NB4 (cell line): ENCODE data around the gene PRPF8.

ENCODE experiments used
- DNase-seq: peaks from one replicate; pipeline ENCODE4 v3.0.0; 2010; ENCODE audit warnings: low read depth
- H3K4me3 ChIP-seq: one replicate; pipeline ENCODE4 v1.5.1; 2011; ENCODE audit warnings: mild to moderate bottlenecking, low read depth, low read length, moderate library complexity
- CTCF ChIP-seq: IDR thresholded peaks from one replicate; pipeline ENCODE4 v1.5.1; 2012; ENCODE audit warnings: low read depth, low read length
- MYC ChIP-seq: IDR thresholded peaks from 2 replicates; pipeline ENCODE4 v1.6.1; 2011; ENCODE audit warnings: low read depth, low read length
- POLR2A ChIP-seq: IDR thresholded peaks from 2 replicates; pipeline ENCODE4 v1.6.1; 2011; ENCODE audit warnings: mild to moderate bottlenecking; ENCODE audit not compliant: insufficient read length; ENCODE audit errors: extremely low read depth
- TF ChIP-seq, protein P1 (sequence below): IDR thresholded peaks from 2 replicates; pipeline ENCODE4 v1.6.1; 2011; ENCODE audit warnings: low read depth, low read length

Gene PRPF8

GRCh38 chr17:1644493-1645206 is 40.0 kb downstream of the PRPF8 start:
- DNase-seq, result peak; percentile 44
- no peak for TF ChIP-seq POLR2A
- no peak overlapping the region for H3K4me3 ChIP-seq

- DNase-seq, result no peak
- H3K4me3 ChIP-seq, result no peak overlapping the region
- no peak for TF ChIP-seq MYC
- TF ChIP-seq CTCF, result no peak
- TF ChIP-seq POLR2A, result no peak
- TF ChIP-seq, protein P1, sequence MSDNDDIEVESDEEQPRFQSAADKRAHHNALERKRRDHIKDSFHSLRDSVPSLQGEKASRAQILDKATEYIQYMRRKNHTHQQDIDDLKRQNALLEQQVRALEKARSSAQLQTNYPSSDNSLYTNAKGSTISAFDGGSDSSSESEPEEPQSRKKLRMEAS, result no peak
Measured at GRCh38 chr17:1643999-1644492, 40.6 kb downstream of the PRPF8 start.

GRCh38 chr17:1643293-1643998 is 41.2 kb downstream of the PRPF8 start:
- DNase-seq, result peak; percentile 57
- TF ChIP-seq MYC (no peak), POLR2A (no peak), CTCF (no peak)
- TF ChIP-seq, protein P1, result no peak
- no peak overlapping the region for H3K4me3 ChIP-seq

DNA sequence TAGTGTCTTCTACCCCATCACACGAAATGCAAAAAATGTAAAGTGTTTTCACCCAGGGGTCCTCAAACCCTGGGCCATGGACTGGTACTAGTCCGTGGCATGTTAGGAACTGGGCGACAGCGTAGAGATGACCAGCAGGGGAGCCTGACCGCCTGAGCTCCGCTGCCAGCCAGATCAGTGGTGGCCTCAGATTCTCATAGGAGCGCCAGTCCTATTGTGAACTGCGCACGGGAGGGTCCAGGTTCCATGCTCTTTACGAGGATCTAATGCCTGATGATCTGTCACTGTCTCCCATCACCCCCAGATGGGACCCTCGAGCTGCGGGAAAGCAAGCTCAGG is 43.6 kb downstream of the PRPF8 start:
- TF ChIP-seq POLR2A (no peak), CTCF (no peak), MYC (no peak)
- TF ChIP-seq, protein P1, result no peak
- no peak for DNase-seq
- H3K4me3 ChIP-seq, result no peak overlapping the region

DNA sequence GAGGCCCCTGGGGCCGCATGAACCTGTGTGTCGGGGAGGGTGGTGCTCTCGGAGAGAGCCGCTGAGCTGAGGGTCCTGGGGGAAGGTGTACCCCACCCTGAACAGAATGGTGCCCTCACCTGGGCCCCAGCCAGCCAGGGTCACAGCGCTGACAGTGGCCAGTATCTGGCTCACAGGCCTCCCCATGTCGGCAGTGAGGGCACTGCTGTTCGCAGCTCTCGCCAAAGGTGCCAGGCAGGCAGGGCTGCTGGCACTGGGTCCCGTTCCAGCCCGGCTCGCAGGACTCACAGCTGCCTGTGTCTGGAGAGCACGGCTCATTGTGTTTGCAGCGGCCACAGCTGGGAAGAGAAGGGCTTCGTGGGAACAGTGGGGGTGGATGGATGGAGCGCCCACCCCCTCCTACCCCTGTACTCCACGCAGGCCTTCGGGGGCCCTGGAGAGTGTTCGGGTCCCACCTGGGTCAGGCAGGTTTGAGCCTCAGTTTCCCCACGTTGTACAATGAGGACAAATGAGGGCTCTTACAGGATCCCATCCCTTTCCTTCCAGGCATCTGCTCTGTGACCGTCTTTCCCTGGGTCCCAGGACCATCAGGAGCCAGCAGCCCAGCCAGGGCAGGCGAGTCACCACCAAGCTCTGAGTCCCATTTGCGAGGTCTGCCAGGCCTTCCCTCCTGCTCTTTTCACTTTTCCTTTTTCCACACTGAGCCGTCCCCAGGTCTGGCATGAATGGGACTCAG is 44.2 kb downstream of the PRPF8 start:
- no peak overlapping the region for H3K4me3 ChIP-seq
- no peak for DNase-seq
- TF ChIP-seq, protein P1, result no peak
- TF ChIP-seq CTCF (no peak), POLR2A (no peak), MYC (no peak)

DNA sequence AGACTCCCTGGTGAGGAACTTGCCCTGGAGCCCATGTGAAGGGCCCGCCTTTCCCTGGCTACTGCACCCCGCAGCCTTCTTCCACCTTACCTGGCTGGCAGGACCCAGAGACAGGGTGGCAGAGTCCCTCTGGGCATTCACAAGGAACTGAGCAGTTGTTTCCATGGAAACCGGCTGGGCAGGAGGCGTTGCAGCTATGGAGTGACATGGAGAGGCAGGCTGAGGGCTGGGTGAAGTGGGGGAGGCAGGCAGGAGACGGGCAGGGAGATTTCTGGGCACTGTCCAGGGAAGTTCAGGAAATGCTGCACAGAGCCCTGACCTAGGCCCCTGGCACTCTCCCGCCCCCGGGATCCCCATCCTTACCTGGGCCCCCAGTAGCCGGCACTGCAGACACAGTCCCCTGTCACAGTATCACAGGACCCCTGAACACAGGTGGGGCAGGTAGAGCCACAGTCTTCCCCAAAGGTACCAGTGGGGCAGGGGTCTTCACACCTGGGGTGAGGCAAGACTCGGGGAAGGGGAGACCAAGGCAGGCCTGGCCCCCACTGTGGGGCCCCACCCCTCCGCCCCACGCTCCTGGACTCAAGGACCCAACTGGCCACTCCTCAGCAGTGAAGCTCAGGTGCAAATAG is 45.0 kb downstream of the PRPF8 start:
- H3K4me3 ChIP-seq, result no peak overlapping the region
- DNase-seq, result no peak
- TF ChIP-seq CTCF, result no peak
- TF ChIP-seq, protein P1, result no peak
- no peak for TF ChIP-seq POLR2A
- no peak for TF ChIP-seq MYC
